ENCODE data around the gene ZNRF3. TPM values are rescaled to one million over a fixed set of nuclear protein-coding genes. Genes with fewer than 3 reads are reported as not detected.

ZNRF3 gene
- total and polyA plus RNA-seq, 2 donors (not counting 1 experiment from before 2014, with no cell fraction given), result 0.21 to 0.71 TPM

- ChIA-PET POLR2A (no interaction called here), CTCF (interaction anchor here (1.4 to 3.6 kb wide), 2 partner anchors 11 to 174 kb away, joined by 5 to 19 read pairs; no protein-coding TSS in a partner anchor)
- intact Hi-C loops (cut with micrococcal nuclease), result no loop called here
- Mint-ChIP-seq H3K9me3 (ENCODE audit: insufficient read depth) (no peaks in the 10 kb centered on the region), H3K4me3 (no peak overlapping the region), H3K27me3 (peaks cover 52% of the 10 kb centered on the region), H3K4me1 (peaks cover 8% of the 10 kb centered on the region), H3K27ac (no peak overlapping the region)
- Histone ChIP-seq H3K27me3 (replicated peaks in 1 of 4; ENCODE audit: control extremely low read depth in 1 of 4, control insufficient read depth in 3 of 4, insufficient read depth in 4 of 4, low read length in 3 of 4) (peaks cover 0 to 47% (median 24%) of the 10 kb centered on the region in 4 experiments), H3K4me3 (ENCODE audit: control extremely low read depth in 1 of 5, extremely low read depth in 1 of 5, insufficient read depth in 1 of 5, low read depth in 2 of 5, low read length in 4 of 5) (no peak overlapping the region), H3K36me3 (replicated peaks in 1 of 2; ENCODE audit: control extremely low read depth in 1 of 2, control insufficient read depth in 1 of 2, extremely low read depth in 1 of 2, insufficient read depth in 2 of 2, low read length in 1 of 2) (no peaks in the 10 kb centered on the region), H3K79me2 (ENCODE audit: control insufficient read depth, insufficient read depth, low read length) (no peaks in the 10 kb centered on the region), H3K9me3 (ENCODE audit: control extremely low read depth in 1 of 3, control insufficient read depth in 2 of 3, insufficient read depth in 1 of 3, low read length in 2 of 3) (peaks cover 0 to 7% (median 0%) of the 10 kb centered on the region in 3 donors), H2AFZ (ENCODE audit: insufficient read depth, low read depth, low read length, poor library complexity, severe bottlenecking) (no peak overlapping the region), H3K9ac (ENCODE audit: low read length) (no peak overlapping the region), H3K27ac (ENCODE audit: low read length in 2 of 2) (no peak overlapping the region), H4K20me1 (ENCODE audit: control insufficient read depth, insufficient read depth, low read length, poor library complexity, severe bottlenecking) (no peaks in the 10 kb centered on the region), H3K4me1 (ENCODE audit: control insufficient read depth in 2 of 2, insufficient read depth in 2 of 2, low read length in 2 of 2) (peaks cover 8 to 17% of the 10 kb centered on the region in 2 donors), H3K4me2 (replicated peaks; ENCODE audit: low read depth, low read length, poor library complexity, severe bottlenecking) (no peak overlapping the region)
- DNase-seq (no peak), ATAC-seq (ENCODE audit: low read depth) (no peak)
- TF ChIP-seq CTCF (IDR thresholded peaks at IDR 0.05), result no peak
- no peak for TF ChIP-seq EZH2 (IDR thresholded peaks at IDR 0.05; ENCODE audit: borderline replicate concordance, insufficient read depth, low read depth, low read length, poor library complexity, severe bottlenecking)
- 100% methylated on average over 5 of the region's 9 CpGs for WGBS (ENCODE audit: insufficient coverage)
These were observed 146.0 kb downstream of the ZNRF3 start for GRCh38 chr22:29029202-29030000.

GRCh38 chr22:29030016-29030617 is 146.7 kb downstream of the ZNRF3 start:
- CTCF ChIA-PET, result interaction anchor here (3.6 kb wide), 1 partner anchor 10 kb away, joined by 19 read pairs; no protein-coding TSS in a partner anchor
- intact Hi-C loops (cut with micrococcal nuclease), result no loop called here
- TF ChIP-seq CTCF (IDR thresholded peaks at IDR 0.05) (no peak), EZH2 (IDR thresholded peaks at IDR 0.05; ENCODE audit: borderline replicate concordance, insufficient read depth, low read depth, low read length, poor library complexity, severe bottlenecking) (no peak)

More at GRCh38 chr22:29030016-29030617, 146.7 kb downstream of the ZNRF3 start:
- no peak for ATAC-seq (ENCODE audit: low read depth)
- Histone ChIP-seq H3K4me1 (ENCODE audit: control insufficient read depth in 2 of 2, insufficient read depth in 2 of 2, low read length in 2 of 2) (peaks cover 8 to 17% of the 10 kb centered on the region in 2 donors), H4K20me1 (ENCODE audit: control insufficient read depth, insufficient read depth, low read length, poor library complexity, severe bottlenecking) (no peaks in the 10 kb centered on the region), H3K9me3 (ENCODE audit: control extremely low read depth in 1 of 3, control insufficient read depth in 2 of 3, insufficient read depth in 1 of 3, low read length in 2 of 3) (peaks cover 0 to 7% (median 0%) of the 10 kb centered on the region in 3 donors), H2AFZ (ENCODE audit: insufficient read depth, low read depth, low read length, poor library complexity, severe bottlenecking) (peak overlapping the region; percentile 54), H3K36me3 (replicated peaks in 1 of 2; ENCODE audit: control extremely low read depth in 1 of 2, control insufficient read depth in 1 of 2, extremely low read depth in 1 of 2, insufficient read depth in 2 of 2, low read length in 1 of 2) (no peaks in the 10 kb centered on the region), H3K79me2 (ENCODE audit: control insufficient read depth, insufficient read depth, low read length) (no peaks in the 10 kb centered on the region), H3K27me3 (replicated peaks in 1 of 4; ENCODE audit: control extremely low read depth in 1 of 4, control insufficient read depth in 3 of 4, insufficient read depth in 4 of 4, low read length in 3 of 4) (peaks cover 0 to 47% (median 24%) of the 10 kb centered on the region in 4 experiments), H3K4me2 (replicated peaks; ENCODE audit: low read depth, low read length, poor library complexity, severe bottlenecking) (peak overlapping the region; percentile 76), H3K4me3 (ENCODE audit: control extremely low read depth in 1 of 5, extremely low read depth in 1 of 5, insufficient read depth in 1 of 5, low read depth in 2 of 5, low read length in 4 of 5) (peak overlapping the region in 3 of 5 experiments; percentile 13 to 52 (median 23)), H3K9ac (ENCODE audit: low read length) (peak overlapping the region; percentile 39), H3K27ac (ENCODE audit: low read length in 2 of 2) (no peak overlapping the region)
- POLR2A ChIA-PET, result no interaction called here
- H3K27me3 Mint-ChIP-seq, result peaks cover 52% of the 10 kb centered on the region
- WGBS (ENCODE audit: insufficient coverage), result 2% methylated on average over 8 of the region's 20 CpGs
- H3K4me3 Mint-ChIP-seq, result peak overlapping the region; percentile 62
- no peak for DNase-seq
- no peak overlapping the region for H3K27ac Mint-ChIP-seq
- no peaks in the 10 kb centered on the region for H3K9me3 Mint-ChIP-seq (ENCODE audit: insufficient read depth)
- peaks cover 8% of the 10 kb centered on the region for H3K4me1 Mint-ChIP-seq
